GM23338 (cell line): Measurements from ENCODE around the gene BCL2. TPM values are rescaled to one million over a fixed set of nuclear protein-coding genes. Genes with fewer than 3 reads are reported as not detected.

ENCODE experiments used
- ATAC-seq: fragments of 200-7000 bp; cut with Tn5 transposase; 3 replicates; pipeline ENCODE4 v1.9.1; 2020
- DNase-seq: peaks from one replicate; pipeline ENCODE4 v3.0.0-alpha.2; 2015; ENCODE audit warnings: low spot score
- H2AFZ ChIP-seq: fragments of 200-600 bp; sonication (generic); 2 replicates; pipeline ENCODE4 v1.8.0; 2016; ENCODE audit warnings: antibody characterized with exemption, mild to moderate bottlenecking, moderate library complexity
- H3F3A ChIP-seq: fragments of 200-600 bp; sonication (generic); replicated peaks from 2 replicates; pipeline ENCODE4 v1.8.0; 2017; ENCODE audit warnings: antibody characterized with exemption, mixed run types, low read depth
- H3K27ac ChIP-seq: fragments of 200-600 bp; sonication (generic); 2 replicates; pipeline ENCODE4 v1.6.1; 2016; ENCODE audit warnings: low read depth
- H3K27me3 ChIP-seq: fragments of 200-600 bp; sonication (generic); 2 replicates; pipeline ENCODE4 v1.8.0; 2016; ENCODE audit warnings: mild to moderate bottlenecking, mixed run types, moderate library complexity; ENCODE audit not compliant: insufficient read depth
- H3K36me3 ChIP-seq: fragments of 200-600 bp; sonication (generic); 2 replicates; pipeline ENCODE4 v1.8.0; 2016; ENCODE audit warnings: mild to moderate bottlenecking; ENCODE audit not compliant: insufficient read depth
- H3K4me1 ChIP-seq: fragments of 200-600 bp; sonication (generic); 2 replicates; pipeline ENCODE4 v1.8.0; 2016; ENCODE audit warnings: mild to moderate bottlenecking, moderate library complexity; ENCODE audit not compliant: insufficient read depth
- H3K4me2 ChIP-seq: fragments of 200-600 bp; sonication (generic); 2 replicates; pipeline ENCODE4 v1.7.1; 2017; ENCODE audit warnings: mixed run types
- H3K4me3 ChIP-seq: fragments of 200-600 bp; sonication (generic); 2 replicates; pipeline ENCODE4 v1.6.1; 2016; ENCODE audit warnings: mixed run types
- H3K79me2 ChIP-seq: fragments of 200-600 bp; sonication (generic); replicated peaks from 2 replicates; pipeline ENCODE4 v1.8.0; 2017; ENCODE audit warnings: mild to moderate bottlenecking; ENCODE audit not compliant: insufficient read depth
- H3K9me2 ChIP-seq: fragments of 200-600 bp; sonication (generic); 2 replicates; pipeline ENCODE4 v1.8.0; 2017; ENCODE audit not compliant: insufficient read depth
- H4K20me1 ChIP-seq: fragments of 200-600 bp; sonication (generic); replicated peaks from 2 replicates; pipeline ENCODE4 v1.8.0; 2017; ENCODE audit warnings: mild to moderate bottlenecking; ENCODE audit not compliant: insufficient read depth
- H3K27ac Mint-ChIP-seq: 2 replicates; pipeline ENCODE4 v1.8.0; 2020; ENCODE audit warnings: inconsistent platforms, mild to moderate bottlenecking, moderate library complexity, mixed read lengths
- H3K27me3 Mint-ChIP-seq: 3 replicates; pipeline ENCODE4 v1.8.0; 2022; ENCODE audit warnings: low read depth, mild to moderate bottlenecking, moderate library complexity, mixed read lengths, inconsistent platforms; ENCODE audit not compliant: insufficient read depth, poor library complexity
- H3K36me3 Mint-ChIP-seq: 3 replicates; pipeline ENCODE4 v1.8.0; 2021; ENCODE audit warnings: low read depth, mild to moderate bottlenecking, inconsistent platforms, moderate library complexity, mixed read lengths
- H3K4me1 Mint-ChIP-seq: 3 replicates; pipeline ENCODE4 v1.8.0; 2020; ENCODE audit warnings: mild to moderate bottlenecking, inconsistent platforms, mixed read lengths
- H3K4me3 Mint-ChIP-seq: 3 replicates; pipeline ENCODE4 v1.8.0; 2021; ENCODE audit warnings: moderate library complexity, mild to moderate bottlenecking, inconsistent platforms, mixed read lengths
- H3K9me3 Mint-ChIP-seq: 3 replicates; pipeline ENCODE4 v1.8.0; 2020; ENCODE audit warnings: moderate library complexity, mild to moderate bottlenecking, inconsistent platforms, mixed read lengths
- CREB1 ChIP-seq: fragments of 250-450 bp; sonication (Bioruptor Pico); IDR thresholded peaks from 2 replicates; pipeline ENCODE4 v1.5.0; 2020; ENCODE audit warnings: low read depth, mild to moderate bottlenecking, moderate library complexity
- CTCF ChIP-seq, 2 experiments: fragments of 200-600 bp in 1 of 2; sonication (generic) in 1 of 2; conservative IDR thresholded peaks; 2 replicates each; pipeline versions ENCODE4 v1.5.1 to v1.6.1; 2016 to 2017; ENCODE audit warnings: antibody characterized with exemption in 2 of 2, low read depth in 2 of 2, mild to moderate bottlenecking in 2 of 2, moderate library complexity in 1 of 2
- EZH2 ChIP-seq: fragments of 200-600 bp; sonication (generic); IDR thresholded peaks from one replicate; pipeline ENCODE4 v1.8.0; 2017; ENCODE audit warnings: antibody characterized with exemption, mild to moderate bottlenecking, low read depth; ENCODE audit not compliant: unreplicated experiment
- EZH2phosphoT487 ChIP-seq: fragments of 200-600 bp; sonication (generic); IDR thresholded peaks from one replicate; pipeline ENCODE4 v1.8.1; 2018; ENCODE audit warnings: antibody characterized with exemption; ENCODE audit not compliant: unreplicated experiment
- JUNB ChIP-seq: IDR thresholded peaks from one replicate; pipeline ENCODE4 v1.6.1; 2016; ENCODE audit warnings: antibody characterized with exemption; ENCODE audit not compliant: unreplicated experiment
- NANOG ChIP-seq: IDR thresholded peaks from 2 replicates; pipeline ENCODE4 v1.6.1; 2016; ENCODE audit warnings: antibody characterized with exemption, borderline replicate concordance
- POLR2AphosphoS5 ChIP-seq: IDR thresholded peaks from 2 replicates; pipeline ENCODE4 v1.6.1; 2016; ENCODE audit warnings: antibody characterized with exemption, low read depth
- REST ChIP-seq: IDR thresholded peaks from one replicate; pipeline ENCODE4 v1.6.1; 2018; ENCODE audit warnings: antibody characterized with exemption; ENCODE audit not compliant: unreplicated experiment
- STAT1 ChIP-seq: IDR thresholded peaks from one replicate; pipeline ENCODE4 v1.6.1; 2016; ENCODE audit warnings: antibody characterized with exemption; ENCODE audit not compliant: unreplicated experiment
- ZNF114 ChIP-seq: fragments of 250-450 bp; sonication (Bioruptor Pico); IDR thresholded peaks from 2 replicates; pipeline ENCODE4 v1.5.0; 2020; ENCODE audit warnings: mild to moderate bottlenecking, moderate library complexity
- ZNF331 ChIP-seq: fragments of 250-450 bp; sonication (Bioruptor Pico); IDR thresholded peaks from 2 replicates; pipeline ENCODE4 v1.5.0; 2020; ENCODE audit warnings: low read depth, mild to moderate bottlenecking, moderate library complexity
- polyA plus RNA-seq: library from polyadenylated mRNA; unstranded; fragments of >200 nt; fragmentation: Nextera tagmentation; extraction: Ambion mirVana; gene quantifications from 2 replicates; pipeline ENCODE4 v1.2.1, GENCODE V29; 2016
- total RNA-seq: library from RNA; depleted of rRNA; stranded (reverse); fragments of >200 nt; shearing (Covaris generic); gene quantifications from 2 replicates; pipeline ENCODE4 v1.2.3, GENCODE V29; 2014

BCL2 gene
- total and polyA plus RNA-seq, 2 experiments from 2014 or later = 1.2 to 4.0 TPM

- no peak for TF ChIP-seq JUNB
- no peak for TF ChIP-seq ZNF114 (CRISPR knock-in tag)
- TF ChIP-seq REST = no peak
- TF ChIP-seq STAT1 = no peak
- TF ChIP-seq ZNF331 (CRISPR knock-in tag) = no peak
- no peak for TF ChIP-seq CREB1 (CRISPR knock-in tag)
- no peak for TF ChIP-seq NANOG
- no peak for TF ChIP-seq POLR2AphosphoS5
- TF ChIP-seq EZH2phosphoT487 = no peak
Measured at GRCh38 chr18:63315131-63315662, 4.4 kb downstream of the BCL2 start (continued).

- Histone ChIP-seq H3K4me2 (no peak overlapping the region), H2AFZ (no peak overlapping the region), H3K4me3 (no peak overlapping the region), H3K9me2 (no peaks in the 10 kb centered on the region), H3F3A (peaks cover 7% of the 10 kb centered on the region; the same call in 1 of the 2 replicates), H3K79me2 (no peaks in the 10 kb centered on the region), H4K20me1 (no peaks in the 10 kb centered on the region), H3K4me1 (peaks cover 16% of the 10 kb centered on the region), H3K36me3 (no peaks in the 10 kb centered on the region), H3K27me3 (peaks cover 28% of the 10 kb centered on the region), H3K27ac (no peak overlapping the region)
- no peaks in the 10 kb centered on the region for H3K9me3 Mint-ChIP-seq
- H3K27me3 Mint-ChIP-seq = peaks cover 17% of the 10 kb centered on the region
- peaks cover 12% of the 10 kb centered on the region for H3K4me1 Mint-ChIP-seq
- no peak overlapping the region for H3K4me3 Mint-ChIP-seq
- no peak for DNase-seq
- H3K36me3 Mint-ChIP-seq = no peaks in the 10 kb centered on the region; the same call in 2 of the 3 replicates
- ATAC-seq = no peak
- no peak overlapping the region for H3K27ac Mint-ChIP-seq
- TF ChIP-seq EZH2phosphoT487 (no peak), NANOG (no peak), CTCF (conservative IDR thresholded peaks at IDR 0.05; ENCODE audit: low read depth in 2 of 2) (no peak), JUNB (no peak), REST (no peak), EZH2 (no peak)
Measured at GRCh38 chr18:63314062-63314790, 5.3 kb downstream of the BCL2 start.
